Activated CD8-positive, alpha-beta memory T cell treated with anti-CD3 and anti-CD28 coated beads, Interleukin-2, amount 50 U/mL, for 24 hours (primary cell): Measurements from ENCODE around the gene MARK2.
A peak's percentile ranks its signal among the peaks of the same experiment; 100 is the strongest.

Source experiments
- DNase-seq: peaks from one replicate; pipeline ENCODE4 v3.0.0-alpha.2; 2020; ENCODE audit errors: extremely low read depth

Gene MARK2

GRCh38 chr11:63829823-63830489, 9.0 kb upstream of the MARK2 start:
- no peak for DNase-seq

DNA sequence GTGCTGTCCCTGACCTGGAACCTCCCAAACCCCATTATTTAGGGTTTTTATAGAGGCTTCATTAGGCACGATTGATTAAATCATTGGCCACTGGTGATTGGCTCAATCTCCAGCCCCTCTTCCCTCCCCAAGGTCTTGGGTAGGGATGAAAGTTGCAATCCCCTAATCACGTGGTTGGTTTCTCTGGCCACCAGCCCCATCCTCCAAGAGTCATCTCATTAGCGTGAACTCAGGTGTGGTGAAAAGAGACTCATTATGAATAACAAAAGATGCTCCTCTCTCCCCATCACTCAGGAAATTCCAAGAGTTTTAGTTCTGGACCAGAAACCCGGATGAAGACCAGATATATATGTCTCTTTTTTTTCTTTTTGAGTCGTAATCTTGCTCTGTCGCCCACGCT, 7.6 kb upstream of the MARK2 start:
- no peak for DNase-seq

DNA sequence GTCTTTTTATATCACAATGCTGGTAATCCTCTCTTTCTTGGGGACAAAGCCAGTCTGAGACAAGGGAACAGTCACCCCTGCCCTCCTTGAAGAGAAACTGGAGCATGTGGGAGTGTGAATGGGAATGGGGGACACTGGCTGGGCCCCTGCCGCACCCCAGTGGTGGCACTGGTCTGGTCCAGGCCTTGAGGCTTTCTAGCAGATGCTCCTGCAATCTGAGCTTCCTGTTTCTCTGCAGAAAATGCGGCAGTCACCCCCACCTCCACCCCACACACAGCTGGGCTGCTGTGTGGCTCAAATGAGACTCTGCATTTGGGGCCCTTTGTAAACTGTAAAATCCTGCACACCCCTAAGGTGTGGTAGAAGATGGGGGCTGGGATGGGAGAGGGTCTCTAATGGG, 6.6 kb upstream of the MARK2 start:
- no peak for DNase-seq

- no peak for DNase-seq
These were observed 5.9 kb upstream of the MARK2 start for GRCh38 chr11:63833048-63833447.

- no peak for DNase-seq
These were observed 4.3 kb upstream of the MARK2 start for GRCh38 chr11:63834535-63835157.

DNA sequence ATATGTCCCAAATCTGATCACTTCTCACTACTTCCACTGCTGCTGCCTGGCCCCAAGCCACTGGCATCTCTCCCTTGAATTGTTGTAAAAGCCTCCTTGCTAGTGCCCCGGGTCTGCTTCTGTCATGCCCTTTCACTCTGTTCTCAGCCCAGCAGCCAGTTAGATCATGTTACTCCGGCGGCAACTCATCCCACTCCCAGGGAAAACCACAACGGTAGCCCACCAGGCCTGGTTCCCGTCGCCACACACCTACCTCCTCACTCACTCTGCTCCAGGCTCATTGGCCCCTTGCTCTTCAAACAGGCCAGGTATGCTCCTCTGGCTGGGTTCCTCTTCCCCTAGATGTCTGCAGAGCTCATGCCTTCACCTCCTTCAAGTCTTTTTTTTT, 3.8 kb upstream of the MARK2 start:
- DNase-seq = no peak

DNA sequence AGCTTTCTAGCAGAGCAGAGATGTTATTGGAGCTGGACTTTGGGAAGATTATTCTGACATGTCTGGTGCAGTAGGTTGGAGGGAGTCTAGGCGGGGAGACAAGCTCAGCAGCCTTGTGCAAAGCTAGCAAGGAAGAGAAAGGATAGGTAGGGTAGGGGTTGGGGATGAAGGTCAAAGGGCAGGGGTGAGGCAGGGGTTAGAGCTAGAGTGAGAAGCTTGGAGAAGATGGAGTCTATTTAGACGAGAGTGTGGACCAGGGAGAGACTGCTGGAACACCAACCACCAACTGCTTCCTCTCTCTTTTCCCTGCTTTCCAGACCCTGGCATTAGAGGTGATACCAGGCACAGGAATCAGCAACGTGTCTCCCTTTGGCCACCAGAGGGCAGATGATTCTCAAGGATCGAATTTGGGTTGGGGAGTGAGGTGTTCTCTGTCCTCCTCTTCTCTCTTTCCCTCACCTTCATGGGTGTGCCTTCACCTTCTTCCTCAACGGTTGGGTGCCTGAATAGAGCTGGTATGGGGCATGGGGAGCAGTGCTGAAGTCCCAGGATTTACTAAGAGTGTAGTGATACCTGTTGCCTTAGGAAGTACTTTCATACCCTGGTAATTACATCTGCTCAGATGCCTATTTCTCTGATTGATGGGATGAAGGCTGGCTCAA, 1.8 kb upstream of the MARK2 start:
- DNase-seq = peak; percentile 51

DNA sequence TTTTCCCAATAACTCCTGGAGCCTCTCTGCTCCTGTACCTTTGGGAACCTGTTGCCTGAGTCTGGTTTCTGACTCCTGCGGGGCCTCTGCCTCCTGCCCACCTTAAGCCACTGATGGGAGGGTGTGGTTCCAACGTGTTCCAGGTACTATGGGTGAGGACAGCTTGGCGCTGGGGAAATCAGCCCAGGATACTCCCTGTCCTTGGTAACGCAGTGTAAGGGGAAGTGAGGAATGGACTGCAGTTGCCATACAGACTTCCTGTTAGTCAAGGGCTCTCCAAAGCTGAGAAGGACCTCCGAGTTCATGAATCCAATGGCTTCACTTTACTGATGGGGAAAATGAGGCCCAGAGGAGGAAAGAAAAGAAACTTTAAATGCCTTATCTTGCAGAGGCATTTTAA, 1.2 kb upstream of the MARK2 start:
- DNase-seq = no peak

DNA sequence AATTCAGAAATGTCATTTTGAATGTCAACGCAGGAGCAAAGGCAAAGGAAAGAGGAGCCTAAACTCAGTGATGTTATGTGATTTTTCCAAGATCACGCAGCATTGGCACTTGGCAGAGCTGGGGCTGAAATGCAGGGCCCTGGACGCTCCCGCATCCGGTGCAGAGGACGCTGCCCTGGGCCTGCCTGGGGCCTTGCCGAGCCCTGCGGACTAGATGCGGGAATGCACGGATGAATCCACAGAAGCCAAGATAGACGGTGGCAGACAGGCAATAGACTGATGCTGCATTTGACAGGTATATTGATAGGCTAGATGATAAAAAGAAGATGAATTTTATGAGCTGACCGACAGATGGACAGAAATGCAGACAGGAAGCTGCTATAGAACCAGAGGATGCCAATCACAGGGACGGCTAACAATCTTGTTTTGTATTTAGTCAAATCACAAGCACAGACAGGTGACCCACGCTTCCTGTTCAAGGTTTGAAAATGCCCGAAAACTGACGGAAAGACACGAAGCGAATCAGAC, 696 bp upstream of the MARK2 start:
- DNase-seq = no peak

DNA sequence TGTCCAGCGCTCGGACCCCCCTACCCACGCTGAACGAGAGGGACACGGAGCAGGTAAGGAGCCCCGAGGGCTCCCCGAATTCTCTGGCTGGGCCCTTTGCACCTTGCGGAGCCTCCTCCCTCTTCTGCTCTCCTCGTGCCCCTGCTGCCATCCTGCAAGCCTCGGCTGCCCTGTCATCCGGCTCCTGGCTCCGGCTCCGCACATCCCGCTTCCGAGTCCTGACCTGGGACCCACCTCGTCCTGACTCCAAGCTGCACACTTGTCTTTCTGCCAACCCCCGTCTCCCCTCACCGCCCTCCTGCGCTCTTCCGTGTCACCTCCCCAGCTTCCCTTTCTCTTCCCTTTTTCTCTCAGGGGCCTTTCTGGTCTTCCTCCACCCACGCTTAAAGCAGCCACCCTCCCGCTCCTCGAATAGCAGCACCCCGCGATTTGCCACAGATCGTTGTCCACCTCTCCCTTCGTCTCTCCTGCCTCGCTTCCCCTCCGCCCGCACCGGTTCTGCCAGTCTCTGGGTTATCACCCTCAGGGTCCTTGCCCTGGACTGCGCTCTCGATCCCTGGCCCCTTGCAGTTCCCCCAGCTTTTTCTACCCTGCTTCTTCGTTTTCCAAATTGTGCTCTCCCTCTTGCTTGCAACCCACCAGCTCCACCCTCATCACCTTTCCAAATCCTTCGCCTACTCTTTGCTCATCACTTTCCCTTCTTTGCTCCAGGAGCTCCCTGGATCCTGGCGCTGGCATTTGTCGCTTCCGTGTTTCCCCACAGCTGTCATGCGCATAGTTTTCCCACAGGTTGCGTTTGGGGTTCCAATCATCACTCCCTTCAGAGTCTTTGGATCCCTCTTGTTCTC, 822 bp downstream of the MARK2 start:
- no peak for DNase-seq

GRCh38 chr11:63840356-63841060, 1.6 kb downstream of the MARK2 start:
- DNase-seq = no peak

DNA sequence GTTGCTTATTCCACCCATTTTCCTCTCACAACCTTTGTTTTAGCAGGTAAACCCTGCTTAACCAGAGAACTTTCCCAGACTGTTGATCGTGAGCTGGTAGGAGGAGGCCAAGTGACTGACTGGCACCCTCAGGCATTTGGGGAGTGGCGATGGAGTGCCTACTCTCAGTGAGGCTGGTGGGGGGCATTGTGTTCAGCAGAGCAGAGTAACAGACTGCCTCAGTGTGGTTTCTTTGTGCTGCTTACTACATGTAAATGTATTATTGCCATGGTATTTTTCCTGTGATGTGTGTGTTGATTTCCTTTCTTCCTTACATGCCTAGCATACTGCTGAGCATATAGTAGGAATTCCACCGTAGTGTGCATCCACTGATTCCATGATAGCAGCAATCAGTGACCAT, 2.6 kb downstream of the MARK2 start:
- no peak for DNase-seq

DNA sequence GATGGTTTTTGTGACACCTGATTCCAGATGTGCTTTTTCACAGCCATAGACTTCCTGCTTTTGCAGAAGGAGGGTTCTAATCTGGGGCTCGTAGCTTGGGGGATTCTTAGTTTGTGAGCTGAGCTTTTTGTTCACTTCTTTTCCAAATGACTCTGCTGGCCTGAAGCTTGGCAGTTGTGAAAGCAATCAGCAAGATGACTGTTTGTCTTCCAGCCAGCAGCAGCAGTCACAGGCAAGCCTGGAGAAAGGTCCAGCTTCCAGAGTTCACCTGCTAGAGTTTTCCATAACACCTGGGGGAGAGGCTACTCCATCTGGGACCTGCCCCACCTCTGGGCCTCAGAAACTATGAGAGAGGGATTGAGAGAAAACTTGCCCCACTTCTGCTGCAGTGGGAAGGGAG, 4.1 kb downstream of the MARK2 start:
- no peak for DNase-seq

DNA sequence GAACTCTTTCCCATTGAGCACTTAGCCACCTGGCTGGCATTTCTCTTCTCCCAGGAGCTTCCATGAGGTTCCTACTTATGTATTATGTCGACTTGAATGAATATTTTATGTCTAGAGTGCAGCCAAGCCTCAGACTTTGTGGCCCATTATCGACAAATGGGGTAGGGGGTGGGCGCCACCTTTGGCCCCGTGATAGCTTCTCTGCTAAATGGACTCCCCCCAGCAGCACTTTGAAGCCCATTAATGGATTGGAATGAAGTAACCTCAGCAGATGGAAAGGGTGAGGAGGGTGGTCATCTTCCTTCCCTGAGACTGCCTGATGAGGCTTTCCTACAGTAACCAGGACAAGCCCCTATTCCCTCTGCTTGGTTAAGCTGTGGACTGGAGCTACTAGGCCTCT, 5.9 kb downstream of the MARK2 start:
- DNase-seq = no peak

GRCh38 chr11:63845303-63845702, 6.4 kb downstream of the MARK2 start:
- DNase-seq = no peak

GRCh38 chr11:63845911-63846310, 7.0 kb downstream of the MARK2 start:
- no peak for DNase-seq

- no peak for DNase-seq
These were observed 8.0 kb downstream of the MARK2 start for GRCh38 chr11:63846897-63847296.

DNA sequence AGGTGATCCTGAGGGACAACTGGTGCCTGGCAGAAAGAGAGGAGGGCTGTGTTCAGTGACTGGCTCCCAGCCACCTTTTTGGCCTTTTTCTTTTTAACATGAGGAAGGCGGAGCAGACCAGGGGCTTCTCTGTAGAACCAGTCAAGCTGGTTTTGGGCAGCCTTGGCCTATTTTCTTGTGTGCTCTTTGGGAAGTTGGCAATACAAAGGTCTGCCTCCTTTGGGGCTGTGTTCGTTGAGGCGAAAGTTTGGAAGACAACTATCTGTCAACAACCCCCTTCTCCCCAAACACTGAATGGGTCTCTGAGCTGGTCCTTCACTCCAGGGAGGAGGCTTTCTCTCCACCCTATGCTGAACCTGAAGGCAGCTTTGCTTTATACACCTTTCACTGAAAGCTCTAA, 8.5 kb downstream of the MARK2 start:
- DNase-seq = no peak

GRCh38 chr11:63849691-63850090, 10.8 kb downstream of the MARK2 start:
- no peak for DNase-seq

DNA sequence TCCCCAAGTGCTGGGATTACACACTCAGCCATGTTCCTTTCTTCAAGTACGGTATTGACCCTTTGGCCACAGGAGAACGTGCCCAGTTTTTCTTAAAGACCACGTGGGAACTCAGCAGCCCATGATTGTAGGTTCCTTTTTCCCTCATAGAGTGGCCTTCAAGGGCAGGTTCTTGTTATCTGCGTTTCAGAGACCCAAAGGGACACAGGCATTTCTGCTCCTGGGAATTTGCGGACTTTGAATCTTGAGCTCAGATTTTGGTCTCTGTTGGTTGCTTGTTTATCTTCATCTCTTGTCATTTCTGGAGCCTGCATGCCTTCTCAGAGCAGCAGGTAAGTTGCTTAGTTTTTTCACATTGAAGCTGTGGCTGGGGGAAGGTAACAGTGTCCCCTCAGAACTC, 12.0 kb downstream of the MARK2 start:
- no peak for DNase-seq

DNA sequence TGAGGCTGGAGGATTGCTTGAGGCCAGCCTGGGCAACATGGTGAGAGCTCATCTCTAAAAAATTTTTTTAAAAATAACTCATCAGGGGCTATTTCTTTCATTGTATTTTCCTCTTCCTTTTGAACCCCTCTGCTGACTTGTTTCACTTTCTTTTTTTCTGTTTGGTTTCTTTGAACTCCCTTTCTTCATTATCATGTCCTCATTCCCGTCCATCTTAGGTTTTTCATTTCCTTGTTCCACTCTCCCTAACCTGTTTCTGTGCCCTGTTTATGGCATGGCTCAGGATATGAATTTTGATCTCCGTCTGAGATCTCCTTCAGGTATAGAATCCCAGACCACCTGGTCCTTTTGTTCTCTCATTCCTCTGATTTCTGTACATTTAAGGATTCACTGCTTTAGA, 12.5 kb downstream of the MARK2 start:
- no peak for DNase-seq

- DNase-seq = no peak
These were observed 14.6 kb downstream of the MARK2 start for GRCh38 chr11:63853476-63853875.
